ENCODE measurements around the gene MPRIP.
"Not testable (repeated sequence)": the region's sequence is repeated elsewhere in the genome, so short reads cannot be mapped to it uniquely, and the experiment has no call there.

The MPRIP gene

DNA sequence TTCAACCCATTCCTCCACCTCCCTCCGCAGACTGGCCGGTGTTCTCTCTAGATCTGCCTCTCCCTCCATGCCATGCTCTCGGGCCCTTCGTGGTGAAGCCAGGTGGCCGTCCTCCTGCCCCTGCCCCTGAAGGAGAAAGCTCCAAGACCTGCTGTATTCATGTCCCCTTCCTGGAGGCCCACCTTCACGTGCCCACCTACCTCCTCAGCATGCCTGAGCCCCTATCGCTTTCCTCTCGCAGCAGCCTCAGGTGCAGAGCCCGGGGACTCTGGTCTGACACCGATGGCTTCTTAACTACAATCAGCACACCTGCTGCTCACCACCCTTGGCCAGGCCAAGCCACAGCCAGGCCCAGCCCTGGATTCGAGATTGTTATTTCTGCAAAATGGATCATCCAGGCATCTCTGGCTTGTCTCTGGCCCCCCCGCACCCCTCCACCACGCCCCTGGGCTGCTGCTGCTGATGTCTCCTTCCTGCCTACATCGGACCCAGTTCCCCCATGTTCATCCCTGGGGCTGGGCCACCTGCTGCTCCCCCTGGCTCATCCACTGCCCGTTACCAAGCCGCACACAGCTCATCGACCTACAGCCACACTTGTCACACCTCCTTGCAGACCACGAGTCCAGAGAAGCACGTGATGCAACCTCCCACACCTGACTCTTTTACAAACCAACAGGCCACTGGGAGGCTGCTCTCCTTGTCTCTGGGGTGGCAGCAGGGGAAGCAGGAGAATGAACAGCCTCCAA, 37.8 kb upstream of the MPRIP start:
- Histone ChIP-seq H3K4me1 (ENCODE audit: insufficient read depth, low read length) (no peaks in the 10 kb centered on the region), H3K4me3 (ENCODE audit: low read length) (no peak overlapping the region), H3K27ac (ENCODE audit: low read depth, low read length) (no peak overlapping the region), H3K9me3 (ENCODE audit: insufficient read depth, low read depth, low read length) (no peaks in the 10 kb centered on the region), H3K27me3 (ENCODE audit: insufficient read depth, low read length) (no peaks in the 10 kb centered on the region), H3K36me3 (ENCODE audit: insufficient read depth, low read length) (no peaks in the 10 kb centered on the region), H3K9ac (ENCODE audit: low read depth, low read length) (no peak overlapping the region)
- WGBS: 78% methylated on average over 19 of the region's 19 CpGs

DNA sequence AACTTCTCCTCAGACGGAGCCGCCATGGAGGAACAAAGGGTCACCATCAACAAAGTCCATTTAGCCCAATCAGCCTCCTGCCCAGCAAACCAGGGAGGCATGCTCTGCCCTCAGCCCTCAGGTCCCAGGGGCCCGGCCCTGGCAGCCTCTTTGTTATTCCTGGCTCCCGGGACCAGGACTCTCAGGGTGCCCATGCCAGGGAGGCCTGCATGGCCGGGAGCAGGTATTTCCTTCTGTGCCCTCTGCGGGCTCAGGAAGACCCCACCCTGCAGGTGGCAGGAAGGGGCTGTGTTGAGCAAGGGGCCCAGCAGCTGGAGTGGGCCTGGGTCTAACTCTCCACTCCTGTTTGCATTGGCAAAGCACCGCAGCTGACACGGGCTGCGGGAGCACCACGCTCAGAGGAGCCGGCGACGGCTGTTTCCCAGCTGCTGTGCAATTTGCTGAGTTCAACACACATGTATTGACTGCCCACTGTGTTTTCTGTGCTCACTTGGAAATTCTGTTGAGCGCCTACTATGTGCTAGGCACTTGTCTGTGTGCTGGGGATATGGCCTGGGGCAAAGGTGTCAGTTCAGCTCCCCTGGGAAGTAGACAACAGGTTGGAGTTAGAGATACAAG, 37.2 kb upstream of the MPRIP start:
- H3K9ac ChIP-seq (ENCODE audit: low read depth, low read length); H3K4me3 ChIP-seq (ENCODE audit: low read length); H3K27me3 ChIP-seq (ENCODE audit: insufficient read depth, low read length); H3K4me1 ChIP-seq (ENCODE audit: insufficient read depth, low read length); H3K9me3 ChIP-seq (ENCODE audit: insufficient read depth, low read depth, low read length); H3K27ac ChIP-seq (ENCODE audit: low read depth, low read length); H3K36me3 ChIP-seq (ENCODE audit: insufficient read depth, low read length): not testable (repeated sequence)
- 92% methylated on average over 12 of the region's 14 CpGs for WGBS

DNA sequence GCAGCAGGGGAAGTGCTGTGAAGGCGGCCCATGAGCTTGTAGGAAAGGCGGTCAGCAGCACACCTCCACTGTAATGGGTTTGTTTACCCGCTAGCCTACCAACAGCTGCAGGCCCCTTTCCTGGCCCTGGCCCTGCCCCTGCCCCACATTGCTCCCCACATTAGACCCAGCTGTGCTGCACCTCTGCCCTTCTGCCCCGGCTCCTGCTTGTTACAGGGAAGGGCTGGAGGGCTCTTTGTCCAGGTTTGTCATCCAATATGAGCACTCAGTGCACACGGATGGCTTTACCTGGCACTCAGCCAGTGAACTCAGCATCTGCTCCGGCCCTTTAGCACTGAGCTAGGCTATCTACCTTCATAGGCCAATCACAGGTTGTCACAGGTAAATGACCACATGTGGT, 34.4 kb upstream of the MPRIP start:
- H3K9ac ChIP-seq (ENCODE audit: low read depth, low read length); H3K9me3 ChIP-seq (ENCODE audit: insufficient read depth, low read depth, low read length); H3K27me3 ChIP-seq (ENCODE audit: insufficient read depth, low read length); H3K36me3 ChIP-seq (ENCODE audit: insufficient read depth, low read length); H3K4me3 ChIP-seq (ENCODE audit: low read length); H3K4me1 ChIP-seq (ENCODE audit: insufficient read depth, low read length); H3K27ac ChIP-seq (ENCODE audit: low read depth, low read length): not testable (repeated sequence)
- 97% methylated on average over 2 of the region's 6 CpGs for WGBS

DNA sequence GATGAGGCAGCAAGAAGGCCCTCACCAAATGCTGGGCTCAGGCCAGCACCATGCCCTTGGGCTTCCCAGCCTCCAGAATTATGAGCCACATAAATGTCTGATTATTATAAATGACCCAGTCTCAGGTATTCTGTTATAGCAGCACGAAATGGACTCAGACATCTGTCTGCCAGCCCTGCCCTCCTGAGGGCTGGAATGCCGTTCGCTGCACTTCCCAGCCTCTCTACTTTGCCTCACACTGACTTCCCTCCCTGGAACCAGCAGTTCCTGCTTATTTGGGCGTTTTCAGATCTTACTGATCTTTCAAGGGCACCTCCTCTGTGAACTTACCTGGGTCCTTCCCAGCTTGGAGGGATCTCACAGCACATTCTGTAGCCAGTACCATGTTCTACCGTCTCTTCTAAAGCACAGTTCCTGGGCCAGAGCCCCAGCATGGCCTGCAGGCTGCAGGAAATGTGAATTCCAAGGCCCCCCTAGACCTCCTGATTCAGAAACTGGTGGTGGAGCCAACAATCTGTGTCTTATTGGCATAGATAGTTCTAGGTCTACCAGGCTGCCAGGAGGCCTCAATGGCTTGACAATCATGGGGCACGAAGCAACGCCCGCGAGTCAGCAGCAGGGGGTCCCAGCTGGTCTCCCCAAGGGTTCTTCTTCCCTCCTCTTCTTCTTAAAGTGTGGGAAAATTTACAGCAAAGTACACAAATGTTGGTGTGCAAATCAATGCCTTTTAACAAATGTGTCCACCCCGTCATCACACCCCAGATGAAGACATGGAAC, 33.4 kb upstream of the MPRIP start:
- 85% methylated on average over 10 of the region's 10 CpGs for WGBS
- H3K36me3 ChIP-seq (ENCODE audit: insufficient read depth, low read length); H3K27me3 ChIP-seq (ENCODE audit: insufficient read depth, low read length); H3K9ac ChIP-seq (ENCODE audit: low read depth, low read length); H3K9me3 ChIP-seq (ENCODE audit: insufficient read depth, low read depth, low read length); H3K27ac ChIP-seq (ENCODE audit: low read depth, low read length); H3K4me1 ChIP-seq (ENCODE audit: insufficient read depth, low read length); H3K4me3 ChIP-seq (ENCODE audit: low read length): not testable (repeated sequence)

DNA sequence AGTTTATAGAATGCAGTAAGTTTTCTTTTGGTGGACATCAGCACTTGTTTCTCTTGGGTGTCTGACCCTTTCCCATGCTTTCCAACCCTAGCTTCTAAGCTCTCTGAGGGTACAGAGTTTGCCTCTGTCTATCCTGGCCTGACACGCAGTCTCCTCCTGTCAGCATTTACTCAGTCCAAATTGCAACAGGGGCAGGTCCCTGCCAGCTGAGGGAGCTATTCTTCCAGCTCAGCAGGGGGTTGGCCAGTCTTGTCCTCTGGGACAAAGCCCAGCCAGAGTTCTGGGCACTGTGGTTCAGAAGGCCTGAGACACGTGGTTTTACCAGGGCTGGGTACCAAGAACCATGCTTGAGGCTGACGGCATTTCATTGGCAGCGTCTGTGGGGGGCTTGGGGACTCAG, 32.3 kb upstream of the MPRIP start:
- not testable (repeated sequence) for H3K4me1 ChIP-seq (ENCODE audit: insufficient read depth, low read length)

DNA sequence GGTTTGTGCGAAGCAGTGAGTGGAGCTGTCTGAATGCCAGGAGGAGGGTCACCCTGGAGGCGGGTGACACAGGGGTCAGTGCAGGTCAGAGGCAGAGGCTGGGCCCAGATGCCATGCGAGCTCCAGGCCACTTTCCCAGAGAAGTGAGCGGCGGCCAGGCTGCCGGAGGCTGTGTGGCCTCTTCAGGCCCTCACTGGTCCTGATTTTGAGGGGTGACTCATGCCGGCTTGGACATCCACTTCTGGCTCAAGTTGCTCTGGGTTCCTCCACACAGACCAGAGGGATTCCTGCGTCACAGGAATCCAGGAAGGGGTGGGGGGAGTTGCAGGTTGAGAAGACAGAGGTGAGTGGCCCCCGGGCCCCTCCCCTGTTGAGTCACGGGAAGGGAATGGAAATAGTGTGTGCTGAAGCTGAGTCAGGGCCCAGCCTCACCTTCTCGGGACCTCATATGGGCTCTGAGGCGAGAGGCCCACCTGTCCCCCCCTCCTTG, 31.7 kb upstream of the MPRIP start:
- H3K27me3 ChIP-seq (ENCODE audit: insufficient read depth, low read length); H3K4me1 ChIP-seq (ENCODE audit: insufficient read depth, low read length); H3K36me3 ChIP-seq (ENCODE audit: insufficient read depth, low read length); H3K9me3 ChIP-seq (ENCODE audit: insufficient read depth, low read depth, low read length); H3K4me3 ChIP-seq (ENCODE audit: low read length); H3K9ac ChIP-seq (ENCODE audit: low read depth, low read length); H3K27ac ChIP-seq (ENCODE audit: low read depth, low read length): not testable (repeated sequence)
- 84% methylated on average over 4 of the region's 12 CpGs for WGBS

More for the DNA sequence above, 32.3 kb upstream of the MPRIP start:
- H3K27ac ChIP-seq (ENCODE audit: low read depth, low read length); H3K27me3 ChIP-seq (ENCODE audit: insufficient read depth, low read length); H3K36me3 ChIP-seq (ENCODE audit: insufficient read depth, low read length); H3K9me3 ChIP-seq (ENCODE audit: insufficient read depth, low read depth, low read length); H3K4me3 ChIP-seq (ENCODE audit: low read length); H3K9ac ChIP-seq (ENCODE audit: low read depth, low read length): not testable (repeated sequence)
- WGBS: 84% methylated on average over 1 of the region's 4 CpGs

DNA sequence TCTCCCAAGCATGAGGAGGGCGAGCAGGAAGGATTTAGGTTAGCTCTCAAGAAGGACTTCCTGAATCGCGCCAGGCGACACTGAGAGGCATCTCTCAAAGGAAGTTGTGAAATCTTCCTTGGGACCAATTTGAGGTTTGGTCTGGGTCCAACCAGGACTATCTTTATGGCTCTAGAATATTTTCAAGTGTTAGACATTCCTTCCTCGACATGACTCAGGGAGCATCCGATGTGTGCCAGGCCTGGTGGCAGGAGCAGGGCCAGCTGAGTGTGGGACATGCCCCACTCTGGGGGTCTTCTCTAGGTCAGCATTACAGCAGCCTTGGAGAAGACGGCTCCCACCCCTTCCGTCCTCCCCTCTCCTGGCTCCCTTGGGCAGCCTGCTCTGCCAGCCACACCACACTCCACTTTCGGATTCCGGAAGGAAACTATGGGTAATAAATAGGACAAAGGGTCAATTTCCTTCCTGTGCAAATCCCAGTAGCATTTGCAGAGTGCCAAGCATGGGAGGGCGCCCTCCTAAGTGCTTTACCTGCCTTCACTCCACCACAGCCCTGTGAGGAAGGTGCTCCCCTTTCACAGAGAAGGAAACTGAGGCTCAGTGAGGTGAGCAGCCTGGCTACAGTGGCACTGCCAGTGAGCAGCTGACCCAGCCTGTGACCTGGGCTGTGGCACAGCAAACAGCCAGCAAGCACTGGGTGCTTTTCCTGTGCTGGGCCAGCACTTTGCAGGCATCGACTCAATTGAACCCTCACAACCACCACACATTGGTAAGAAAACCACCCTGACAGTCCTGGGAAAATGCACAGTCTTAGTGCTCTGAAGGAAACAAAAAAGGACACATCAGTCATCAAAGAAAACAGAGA, 31.0 kb upstream of the MPRIP start:
- H3K9ac ChIP-seq (ENCODE audit: low read depth, low read length); H3K4me3 ChIP-seq (ENCODE audit: low read length); H3K4me1 ChIP-seq (ENCODE audit: insufficient read depth, low read length); H3K27ac ChIP-seq (ENCODE audit: low read depth, low read length); H3K36me3 ChIP-seq (ENCODE audit: insufficient read depth, low read length); H3K27me3 ChIP-seq (ENCODE audit: insufficient read depth, low read length); H3K9me3 ChIP-seq (ENCODE audit: insufficient read depth, low read depth, low read length): not testable (repeated sequence)
- 97% methylated on average over 4 of the region's 12 CpGs for WGBS

DNA sequence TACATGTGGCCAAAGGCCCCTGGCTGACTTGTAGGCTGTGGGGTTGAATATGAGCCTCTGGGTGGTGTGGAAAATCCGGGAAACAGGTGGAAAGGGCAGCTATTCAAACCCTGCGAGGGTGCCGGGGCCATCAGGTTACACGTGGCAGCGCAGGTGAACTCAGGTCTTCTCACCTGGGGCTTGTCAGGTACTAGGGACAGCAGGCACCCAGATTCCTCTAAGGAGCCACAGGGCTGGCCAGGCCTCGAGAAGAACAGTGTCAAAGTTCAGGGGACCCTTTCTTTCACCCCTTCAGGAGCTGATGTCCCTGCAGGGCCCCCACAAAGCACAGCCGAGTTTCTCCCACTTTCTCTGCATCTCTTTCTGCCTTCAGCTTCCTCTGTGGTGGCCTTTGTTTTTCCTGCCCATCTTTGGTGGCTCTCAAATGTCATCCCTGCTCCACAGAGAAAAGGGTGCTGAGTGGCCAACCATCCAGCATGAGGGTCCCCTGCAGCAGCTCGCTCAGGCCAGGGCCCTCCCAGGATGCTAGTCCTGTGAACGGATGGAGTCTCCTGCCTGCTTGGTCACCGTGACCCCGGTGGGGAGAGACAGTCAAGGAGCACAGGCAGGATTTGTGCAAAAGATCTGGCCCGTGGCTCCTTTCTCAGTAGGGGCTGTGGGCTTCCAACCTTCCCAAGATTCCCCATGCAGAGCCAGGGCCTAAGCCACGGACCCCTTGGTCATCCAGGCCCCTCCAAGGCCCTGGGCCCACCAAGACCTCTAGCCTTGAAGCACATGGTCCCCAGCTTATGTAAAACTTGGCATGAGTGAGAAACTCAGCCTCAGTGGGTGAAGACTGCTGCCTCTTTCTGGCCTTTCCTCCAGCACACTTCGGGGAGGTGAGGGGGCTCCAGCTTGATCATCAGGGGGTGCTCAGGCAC, 28.2 kb upstream of the MPRIP start:
- H3K27me3 ChIP-seq (ENCODE audit: insufficient read depth, low read length); H3K4me3 ChIP-seq (ENCODE audit: low read length); H3K9me3 ChIP-seq (ENCODE audit: insufficient read depth, low read depth, low read length); H3K9ac ChIP-seq (ENCODE audit: low read depth, low read length); H3K4me1 ChIP-seq (ENCODE audit: insufficient read depth, low read length); H3K27ac ChIP-seq (ENCODE audit: low read depth, low read length); H3K36me3 ChIP-seq (ENCODE audit: insufficient read depth, low read length): not testable (repeated sequence)
- 88% methylated on average over 13 of the region's 14 CpGs for WGBS

DNA sequence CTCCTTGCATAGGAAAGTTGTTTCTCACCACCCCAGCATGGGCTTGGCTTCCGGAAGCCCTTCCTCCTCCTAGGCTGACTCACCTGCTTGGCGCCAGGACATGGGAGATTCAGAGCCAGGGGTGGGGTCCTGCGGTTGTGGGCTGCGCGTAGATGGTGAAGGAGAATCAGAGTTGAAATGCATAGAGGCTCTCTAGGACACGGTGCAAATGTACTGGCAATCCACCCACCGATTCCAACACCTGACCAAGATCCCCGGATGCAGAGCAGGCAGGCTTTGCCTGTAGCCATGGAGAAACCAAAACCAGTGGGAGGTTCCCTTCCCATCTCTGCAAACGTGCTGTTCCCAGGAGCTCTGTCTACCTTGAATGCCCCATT, 27.5 kb upstream of the MPRIP start:
- WGBS: 82% methylated on average over 9 of the region's 9 CpGs
- not testable (repeated sequence) for H3K9ac ChIP-seq (ENCODE audit: low read depth, low read length); H3K4me1 ChIP-seq (ENCODE audit: insufficient read depth, low read length)

DNA sequence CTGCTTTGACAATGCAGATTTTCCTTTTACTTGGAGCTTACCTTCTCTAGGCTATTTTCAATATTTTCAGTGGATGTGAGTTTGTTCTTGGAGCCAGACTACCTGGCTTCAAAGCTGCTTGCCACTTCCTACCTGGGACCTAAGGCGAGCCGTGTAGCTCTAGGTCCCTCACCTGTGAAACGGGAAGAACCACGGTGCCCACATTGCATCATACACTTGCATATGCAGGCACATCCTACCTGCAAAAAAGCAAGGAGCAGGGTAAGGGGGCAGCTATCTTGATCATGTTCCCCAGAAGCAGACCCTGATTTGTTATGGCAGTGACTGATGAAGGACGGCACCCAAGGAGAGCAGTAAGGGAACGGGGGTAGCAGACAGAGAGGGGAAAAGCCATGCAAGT, 27.0 kb upstream of the MPRIP start:
- Histone ChIP-seq H3K4me1 (ENCODE audit: insufficient read depth, low read length) (no peaks in the 10 kb centered on the region), H3K27ac (ENCODE audit: low read depth, low read length) (no peak overlapping the region), H3K9ac (ENCODE audit: low read depth, low read length) (no peak overlapping the region), H3K4me3 (ENCODE audit: low read length) (no peak overlapping the region), H3K36me3 (ENCODE audit: insufficient read depth, low read length) (no peaks in the 10 kb centered on the region), H3K9me3 (ENCODE audit: insufficient read depth, low read depth, low read length) (no peaks in the 10 kb centered on the region), H3K27me3 (ENCODE audit: insufficient read depth, low read length) (no peaks in the 10 kb centered on the region)
- WGBS: 94% methylated on average over 6 of the region's 6 CpGs

More for the DNA sequence above, 27.5 kb upstream of the MPRIP start:
- H3K9me3 ChIP-seq (ENCODE audit: insufficient read depth, low read depth, low read length); H3K4me3 ChIP-seq (ENCODE audit: low read length); H3K27me3 ChIP-seq (ENCODE audit: insufficient read depth, low read length); H3K27ac ChIP-seq (ENCODE audit: low read depth, low read length); H3K36me3 ChIP-seq (ENCODE audit: insufficient read depth, low read length): not testable (repeated sequence)

Data from HUES64 (cell line).